ENCODE data around the gene BARX2.

The BARX2 gene

DNA sequence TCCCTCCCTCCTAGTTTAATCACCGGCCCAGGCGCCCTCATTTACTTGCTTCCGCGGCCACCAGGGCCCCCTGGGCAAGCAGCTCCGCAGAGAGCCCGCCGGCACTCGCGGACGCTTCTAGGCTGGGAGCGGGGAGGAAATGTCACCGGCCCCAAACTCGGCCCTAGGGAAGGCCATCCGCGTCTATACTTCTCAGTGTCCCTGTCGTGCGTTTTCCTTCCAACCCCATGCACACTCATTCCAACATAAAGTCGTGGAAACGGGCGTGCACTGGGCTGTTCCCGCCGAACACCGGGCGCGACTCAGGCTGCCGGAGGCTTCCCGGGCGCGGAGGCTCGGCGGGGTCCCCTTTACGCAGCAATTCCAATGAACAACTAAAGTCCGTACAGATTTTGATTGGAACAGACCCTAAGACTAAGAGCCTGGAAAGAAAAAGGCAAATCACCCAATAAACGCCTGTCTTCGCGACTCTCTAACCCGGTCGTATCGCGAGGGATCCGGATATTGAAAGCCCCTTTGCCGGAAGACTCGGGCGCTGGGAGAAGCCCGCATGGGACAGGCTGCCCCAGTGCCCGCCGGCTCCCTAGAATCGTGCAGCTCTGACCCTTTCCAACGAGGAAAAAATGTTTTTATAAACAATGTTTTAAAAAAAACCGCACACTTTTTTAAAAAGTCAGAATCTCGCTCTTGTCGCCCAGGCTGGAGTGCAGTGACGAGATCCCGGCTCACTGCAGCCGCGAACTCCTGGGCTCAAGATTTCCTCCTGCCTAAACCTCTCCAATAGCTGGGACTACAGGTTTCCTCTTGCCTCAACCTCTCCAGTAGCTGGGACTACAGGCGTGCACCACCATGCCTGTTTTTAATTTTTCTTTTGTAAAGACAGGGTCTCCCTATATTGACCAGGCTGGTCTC, 1.3 kb upstream of the BARX2 start:
- DNase-seq (ENCODE audit: low read depth, low spot score), result no peak

DNA sequence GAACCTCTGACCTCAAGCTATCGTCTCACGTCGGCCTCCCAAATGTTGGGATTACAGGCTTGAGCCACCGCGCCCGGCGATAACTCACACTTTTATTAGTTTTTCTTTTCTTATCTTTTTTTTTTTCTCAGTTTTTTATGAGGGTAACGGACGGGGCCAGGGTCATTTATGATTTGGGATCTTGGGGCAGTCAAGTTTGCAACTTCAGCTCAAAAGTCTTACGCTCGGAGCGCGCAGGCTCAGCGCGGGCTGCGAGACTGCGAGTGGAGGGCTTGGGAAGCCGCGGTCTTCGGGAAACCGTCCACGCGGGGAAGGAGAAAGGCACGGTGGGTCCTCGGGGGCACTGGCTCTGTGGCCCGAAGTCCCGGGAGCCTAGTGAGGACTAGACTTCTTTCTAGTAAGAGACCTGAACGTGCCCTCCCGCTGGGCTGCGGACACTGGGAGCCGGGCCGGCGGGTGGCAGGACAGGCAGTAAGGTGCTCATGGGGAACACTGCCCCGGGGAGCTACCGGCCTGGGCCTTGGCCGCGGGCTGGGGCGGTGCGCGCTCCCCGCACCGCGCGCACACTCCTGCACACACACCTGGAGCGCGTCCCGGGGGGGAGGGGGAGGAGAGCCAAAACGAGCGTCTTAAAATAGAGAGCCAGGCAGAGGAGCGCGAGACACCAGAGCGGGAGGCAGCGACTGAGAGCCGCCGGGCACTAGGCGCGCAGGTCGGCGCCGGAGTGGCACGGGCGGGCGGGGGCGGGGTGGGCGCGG, 476 bp upstream of the BARX2 start:
- DNase-seq (ENCODE audit: low read depth, low spot score), result no peak

DNA sequence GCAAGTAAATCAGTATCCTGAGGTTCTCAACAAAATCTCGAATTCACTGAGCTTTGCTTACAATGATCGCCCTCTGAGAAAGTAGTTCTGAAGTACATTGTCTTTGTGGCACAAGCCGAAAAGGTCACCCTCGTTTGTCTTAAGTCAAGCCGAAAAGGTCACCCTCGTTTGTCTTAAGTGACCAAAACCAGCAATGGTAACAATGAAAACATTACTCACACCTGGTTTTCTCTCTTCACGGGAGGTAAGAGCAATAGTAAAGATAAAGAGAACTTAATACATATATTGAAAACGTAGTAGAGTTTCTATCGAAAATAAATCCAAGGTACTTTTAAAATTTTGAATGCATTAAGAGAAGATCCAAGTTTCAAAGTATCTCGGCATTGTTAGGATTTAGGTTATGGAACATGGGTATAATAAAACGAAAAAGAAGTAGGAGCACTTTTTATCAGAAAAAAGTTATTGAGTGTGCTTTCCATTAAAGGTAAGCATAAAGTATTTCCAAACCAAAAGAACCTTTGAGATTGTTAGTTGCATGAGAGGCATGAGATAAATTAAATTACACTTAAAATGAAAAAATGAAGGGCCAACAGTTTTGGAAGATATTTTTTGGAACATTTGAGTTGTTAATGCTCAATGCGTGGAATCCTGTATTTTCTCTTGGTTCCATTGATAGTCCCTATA, 1.2 kb downstream of the BARX2 start:
- DNase-seq (ENCODE audit: low read depth, low spot score), result no peak

DNA sequence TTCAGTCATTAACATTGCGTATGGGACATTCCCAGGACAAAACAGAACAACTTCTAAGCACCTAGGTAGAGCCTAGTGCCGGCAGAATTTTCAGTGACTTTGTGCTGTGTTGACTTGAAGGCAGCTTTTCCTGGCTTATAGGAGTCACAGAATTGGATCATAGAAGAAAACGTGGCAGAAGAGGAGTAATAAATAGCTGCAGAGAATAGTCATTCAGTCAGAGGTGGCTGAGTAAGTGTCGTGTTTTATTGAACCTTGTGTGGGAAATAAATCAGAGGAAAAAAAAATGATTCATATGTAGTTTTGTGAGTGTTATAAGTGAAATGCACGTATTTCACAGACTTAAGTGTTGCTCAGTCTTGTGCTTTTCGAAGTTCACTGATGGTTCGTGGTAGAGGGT, 2.1 kb downstream of the BARX2 start:
- no peak for DNase-seq (ENCODE audit: low read depth, low spot score)

DNA sequence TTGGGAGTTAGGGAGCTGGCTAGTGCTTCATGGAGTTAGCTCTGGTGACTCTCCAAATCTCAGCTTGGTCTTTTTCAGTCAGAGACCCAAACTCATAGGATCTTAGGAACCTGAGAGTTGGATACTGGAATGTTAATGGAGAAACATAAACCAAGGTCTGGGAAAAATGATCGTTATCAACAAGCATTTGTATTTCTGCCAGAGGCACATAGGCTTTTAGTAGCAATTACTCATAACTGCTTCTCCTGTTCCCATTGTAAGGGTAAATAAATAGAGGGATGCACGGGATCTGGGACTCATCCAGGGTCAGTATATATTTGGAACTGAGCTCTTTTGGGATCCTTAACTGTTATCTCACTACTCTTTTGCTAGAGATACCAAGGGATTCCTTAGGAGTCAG, 4.8 kb downstream of the BARX2 start:
- no peak for DNase-seq (ENCODE audit: low read depth, low spot score)

DNA sequence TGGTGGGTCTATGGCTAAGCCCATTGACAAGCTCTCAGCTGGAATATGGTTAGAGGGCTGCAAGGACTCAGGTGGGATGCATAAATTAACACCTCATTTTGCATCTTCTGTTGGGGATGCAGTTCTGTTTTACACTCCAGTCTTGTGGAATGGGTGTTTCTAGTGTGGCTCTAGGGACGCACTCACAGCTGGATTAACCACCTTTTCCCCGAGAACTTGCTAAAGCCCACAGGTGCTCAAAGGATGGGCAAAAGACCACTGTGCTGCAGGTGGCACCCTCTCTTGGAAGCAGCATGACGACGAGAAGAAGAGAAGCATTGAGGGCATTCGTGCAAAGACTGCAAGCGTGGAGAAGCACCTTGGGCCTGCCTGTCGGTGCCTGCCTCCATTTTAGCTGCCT, 6.9 kb downstream of the BARX2 start:
- DNase-seq (ENCODE audit: low read depth, low spot score), result no peak

DNA sequence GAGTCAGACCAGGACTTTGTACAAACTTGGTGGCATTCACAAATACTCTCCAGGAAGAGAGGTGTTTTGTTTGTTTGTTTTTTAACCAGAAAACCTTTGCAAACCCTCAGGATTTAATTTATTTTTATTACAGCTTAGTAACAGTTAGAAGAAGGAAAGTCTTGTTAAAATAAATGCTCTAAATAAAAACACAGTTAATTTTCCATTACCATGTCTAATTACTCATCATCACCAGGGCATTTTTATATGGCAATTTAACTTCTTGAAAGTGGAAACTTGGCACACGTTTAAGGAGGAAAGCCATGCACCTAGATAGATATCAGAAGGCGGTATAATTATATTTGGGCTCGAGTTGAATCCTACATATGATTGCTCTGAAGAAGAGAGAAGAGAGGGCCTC, 7.4 kb downstream of the BARX2 start:
- no peak for DNase-seq (ENCODE audit: low read depth, low spot score)

DNA sequence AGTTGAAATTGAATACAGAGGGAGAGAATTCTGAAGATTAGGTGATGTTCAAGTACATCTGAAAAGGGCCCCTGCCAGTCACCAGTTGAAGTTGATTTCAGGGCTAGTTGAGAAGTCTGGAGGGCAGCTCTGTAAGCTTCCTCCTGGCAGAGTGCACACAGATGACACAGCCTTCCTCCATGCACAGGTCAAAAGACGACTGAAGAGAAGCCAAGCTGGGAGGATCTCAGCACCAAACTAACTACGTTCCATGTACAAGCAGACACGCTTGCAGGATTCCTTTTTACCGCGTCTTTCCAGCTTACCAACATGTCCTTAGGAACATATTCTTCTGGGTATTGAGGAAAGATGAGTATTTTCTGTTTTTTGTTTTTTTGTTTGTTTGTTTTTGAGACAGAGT, 7.9 kb downstream of the BARX2 start:
- no peak for DNase-seq (ENCODE audit: low read depth, low spot score)

DNA sequence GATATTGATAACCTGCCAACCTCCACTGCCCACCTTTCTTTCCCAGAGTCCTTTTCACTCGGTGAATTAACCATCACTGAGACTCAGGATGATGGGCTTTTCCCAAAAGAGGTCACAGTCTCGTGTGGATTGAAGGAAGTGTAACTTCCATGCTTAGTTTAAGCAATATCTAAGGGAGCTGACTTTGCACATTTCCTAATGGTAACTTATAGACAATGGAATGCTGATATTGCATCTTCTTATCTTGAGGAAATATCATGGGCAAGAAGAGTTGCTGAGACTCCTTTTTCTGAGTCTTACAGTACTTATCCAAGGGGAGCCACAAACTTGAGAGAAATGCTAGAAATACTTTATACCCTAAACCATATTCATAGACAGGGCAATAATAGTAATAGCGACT, 8.8 kb downstream of the BARX2 start:
- DNase-seq (ENCODE audit: low read depth, low spot score), result no peak

DNA sequence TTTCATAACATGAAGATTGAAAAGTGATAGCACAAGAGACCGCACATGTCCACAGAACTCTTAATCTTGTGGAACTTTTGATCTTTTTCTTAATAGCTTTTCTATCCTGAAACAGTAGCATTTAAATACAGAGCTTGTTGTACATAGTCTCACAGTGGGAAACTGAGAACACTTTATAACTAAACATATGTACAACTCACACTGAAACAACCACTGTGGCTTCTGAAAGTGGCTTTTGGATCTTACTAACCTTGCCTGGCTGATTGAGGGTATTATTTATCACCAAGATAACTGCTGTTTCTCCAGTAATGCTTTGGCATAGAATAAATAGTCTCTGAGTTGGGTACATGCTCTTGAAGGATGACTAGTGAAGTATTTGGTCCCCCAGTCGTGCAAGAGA, 10.2 kb downstream of the BARX2 start:
- DNase-seq (ENCODE audit: low read depth, low spot score), result no peak

DNA sequence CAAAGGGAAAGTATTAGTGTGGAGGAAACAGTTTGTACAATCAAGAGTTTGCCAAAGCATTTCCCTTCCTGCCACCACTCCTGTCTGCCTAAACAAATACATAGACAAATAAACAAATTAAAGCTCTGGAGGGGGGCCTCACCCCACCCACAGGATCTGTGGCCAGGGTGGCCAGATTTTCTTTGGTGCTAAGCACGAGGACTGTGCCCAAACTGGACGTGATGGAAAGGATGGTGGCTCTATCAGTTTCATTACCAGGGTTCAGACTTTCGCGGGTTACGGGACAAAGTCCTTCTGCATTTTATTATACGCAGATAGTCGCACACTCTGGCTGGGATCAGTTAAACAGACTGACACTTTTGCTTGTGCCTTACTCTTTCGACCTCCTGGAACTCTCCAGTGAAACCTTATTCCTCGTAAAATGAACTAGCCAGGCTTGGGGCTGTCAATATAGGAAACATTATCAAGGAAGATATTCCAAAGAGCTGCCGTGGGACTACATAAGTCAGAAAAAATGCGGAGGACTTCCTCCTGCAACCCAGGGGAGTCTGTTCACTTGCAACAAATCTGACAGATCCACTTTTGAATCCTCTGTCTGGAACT, 11.2 kb downstream of the BARX2 start:
- no peak for DNase-seq (ENCODE audit: low read depth, low spot score)

DNA sequence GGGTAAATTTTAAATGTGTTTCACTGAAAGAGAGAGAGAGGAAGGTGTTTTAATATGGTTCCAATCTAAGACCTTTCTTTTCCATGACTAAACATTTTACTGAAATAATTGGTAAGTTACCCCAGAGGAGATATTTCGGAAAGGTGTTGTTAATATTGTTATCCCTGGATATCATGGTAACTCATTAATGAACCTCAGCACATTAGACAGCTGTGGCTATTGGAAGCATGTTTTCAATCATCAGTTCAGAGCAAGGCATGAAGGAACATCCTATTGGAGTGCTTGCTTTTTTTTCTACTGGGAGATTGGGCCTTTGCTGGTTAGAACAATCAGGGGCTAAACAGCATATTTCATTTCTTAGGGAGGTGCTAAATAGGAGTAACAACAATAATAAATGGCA, 11.8 kb downstream of the BARX2 start:
- DNase-seq (ENCODE audit: low read depth, low spot score), result no peak

DNA sequence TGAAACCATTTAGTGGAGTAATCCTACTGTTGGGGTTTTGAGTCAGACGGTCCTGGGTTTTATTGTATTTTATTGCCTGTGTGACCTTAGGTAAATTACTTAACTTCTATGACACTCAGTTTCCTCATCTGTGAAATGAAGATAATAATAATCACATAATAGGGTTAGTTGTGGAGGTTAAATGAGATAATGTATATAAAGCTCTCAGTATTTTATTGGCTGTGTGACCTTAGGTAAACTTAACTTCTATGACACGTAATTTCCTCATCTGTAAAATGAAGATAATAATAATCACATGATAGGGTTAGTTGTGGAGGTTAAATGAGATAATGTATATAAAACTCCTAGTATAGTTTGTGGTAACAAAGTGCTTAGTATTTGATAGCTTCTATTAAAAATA, 13.2 kb downstream of the BARX2 start:
- no peak for DNase-seq (ENCODE audit: low read depth, low spot score)

DNA sequence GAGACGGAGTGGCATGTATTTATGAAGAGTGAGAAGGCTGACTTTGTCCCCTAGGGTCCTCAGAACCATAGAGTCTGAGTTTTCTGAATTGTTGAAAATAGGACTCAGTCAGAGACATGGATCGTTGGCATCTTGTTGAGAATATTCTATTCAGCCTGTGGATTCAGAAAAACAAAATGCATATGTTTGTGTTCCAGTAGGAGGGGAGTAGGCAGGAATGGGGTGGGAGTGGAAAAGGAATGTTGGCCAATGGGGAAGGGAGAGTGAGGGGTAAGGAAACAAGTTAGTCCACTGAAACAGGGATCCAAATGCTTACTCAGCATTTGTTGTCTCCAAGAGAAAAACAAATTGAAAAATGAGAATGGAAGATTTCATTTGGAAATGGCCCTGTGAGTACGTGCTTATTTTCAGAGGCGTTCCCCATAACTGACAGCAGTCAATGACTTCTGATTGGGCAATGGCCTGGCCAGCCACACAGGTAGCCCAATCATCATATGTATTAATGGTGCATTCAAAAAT, 14.7 kb downstream of the BARX2 start:
- no peak for DNase-seq (ENCODE audit: low read depth, low spot score)

DNA sequence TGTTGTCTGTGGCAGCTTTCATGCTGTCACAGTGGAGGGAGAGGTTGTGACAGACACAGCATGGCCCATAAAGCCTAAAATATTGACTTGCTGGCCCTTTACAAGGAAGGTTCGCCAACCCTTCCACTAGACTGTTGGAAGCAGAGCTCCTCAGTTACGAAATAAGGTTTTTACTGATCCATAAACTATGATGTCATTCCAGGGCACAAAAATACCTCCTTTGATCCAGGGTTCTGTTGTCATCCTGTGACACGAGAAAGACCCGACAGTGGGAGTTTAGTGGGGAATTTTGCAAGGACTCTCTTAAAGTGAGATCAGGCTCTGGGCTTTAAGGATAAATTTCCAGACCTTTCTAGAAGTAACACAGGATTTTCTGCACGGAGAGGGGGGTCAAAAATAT, 15.7 kb downstream of the BARX2 start:
- DNase-seq (ENCODE audit: low read depth, low spot score), result no peak

DNA sequence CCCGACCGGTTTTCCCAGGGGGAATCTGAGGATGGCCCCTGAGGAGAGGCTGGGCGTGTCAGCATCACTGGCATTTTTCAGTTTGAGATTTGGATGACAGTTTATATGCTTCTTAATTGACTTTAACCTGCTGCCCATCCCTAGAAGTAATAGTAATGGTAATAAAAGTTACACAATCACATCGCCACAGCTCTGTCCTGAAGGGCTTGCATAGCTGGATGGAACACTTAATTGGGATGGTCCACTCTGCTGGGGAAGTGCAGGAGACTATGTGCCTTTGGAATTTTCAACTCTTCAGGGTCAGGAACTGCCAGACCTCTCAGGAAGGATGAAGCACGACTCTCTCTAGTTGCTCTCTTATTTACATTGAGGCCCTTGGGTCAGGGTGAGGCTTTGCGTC, 16.2 kb downstream of the BARX2 start:
- DNase-seq (ENCODE audit: low read depth, low spot score), result no peak

DNA sequence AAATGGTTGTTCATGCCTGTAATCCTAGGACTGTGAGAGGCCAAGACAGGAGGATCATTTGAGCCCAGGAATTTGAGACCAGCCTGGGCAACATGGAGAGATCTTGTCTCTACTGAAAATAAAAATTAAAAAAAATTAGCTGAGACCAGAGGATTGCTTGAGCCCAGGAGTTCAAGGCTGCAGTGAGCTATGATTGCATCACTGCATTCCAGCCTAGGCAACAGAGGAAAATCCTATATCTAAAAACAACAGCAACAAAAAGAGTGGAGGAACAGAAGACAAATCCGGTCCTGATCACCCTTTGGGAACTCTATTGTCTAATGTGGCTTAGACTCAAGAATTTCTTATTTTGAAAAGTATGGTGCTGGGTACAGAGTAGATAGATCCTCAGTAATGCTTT, 17.3 kb downstream of the BARX2 start:
- no peak for DNase-seq (ENCODE audit: low read depth, low spot score)

DNA sequence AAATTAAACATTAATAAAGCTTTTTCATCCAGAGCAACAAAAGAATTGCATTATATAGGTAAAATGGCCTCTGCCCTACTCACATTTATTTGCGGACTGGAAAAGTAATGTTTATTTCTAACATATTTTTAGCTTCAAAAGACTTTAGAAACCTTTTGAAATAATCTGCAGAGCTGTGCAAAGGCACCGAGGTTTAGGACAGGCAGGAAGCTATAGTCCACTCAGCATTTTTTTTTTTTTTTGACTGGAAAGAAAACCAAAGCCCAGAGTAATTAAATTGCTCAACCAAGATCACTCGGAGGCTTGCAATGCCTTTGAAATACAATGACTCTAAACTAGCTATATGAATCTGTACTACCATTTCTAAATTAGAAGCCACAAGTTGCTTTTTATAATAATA, 19.1 kb downstream of the BARX2 start:
- DNase-seq (ENCODE audit: low read depth, low spot score), result no peak

DNA sequence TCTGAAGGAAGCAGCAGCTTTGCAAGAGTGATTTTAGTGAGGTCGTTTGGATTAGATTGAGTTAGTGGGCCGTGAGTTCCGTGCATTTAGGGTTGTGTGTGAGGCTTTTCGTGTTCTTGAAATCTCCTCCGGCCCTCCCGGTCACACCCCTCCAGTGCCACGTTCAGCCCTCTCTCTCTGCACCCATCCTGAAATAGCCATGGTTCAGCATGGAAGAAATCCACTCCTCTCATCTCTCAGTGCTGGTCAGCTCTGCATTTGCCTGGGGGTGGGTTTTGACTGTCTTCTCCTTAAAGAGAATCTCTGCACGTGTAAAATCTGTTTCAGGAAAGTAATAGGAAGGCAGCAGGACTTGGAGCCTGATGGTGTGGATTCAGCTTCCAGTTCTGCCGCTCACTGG, 19.8 kb downstream of the BARX2 start:
- DNase-seq (ENCODE audit: low read depth, low spot score), result no peak

DNA sequence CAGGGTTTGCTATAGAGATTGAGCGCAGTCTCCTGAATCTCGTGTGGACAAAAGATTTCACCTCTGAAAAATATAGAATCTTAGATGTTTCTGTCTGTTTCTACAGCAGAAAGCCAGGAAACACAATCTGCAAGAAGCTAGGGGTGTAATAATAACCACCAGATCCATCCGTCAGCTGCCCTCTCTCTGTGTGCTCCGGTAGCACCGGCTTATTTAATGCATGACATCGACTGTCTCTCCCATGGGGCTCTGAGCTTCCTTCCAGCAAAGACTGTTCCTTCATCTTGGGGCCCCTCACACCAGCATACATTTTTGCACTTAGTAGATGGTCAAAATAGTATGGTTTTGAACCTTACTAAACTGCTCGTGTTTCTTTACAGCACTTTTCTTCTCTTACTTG, 20.2 kb downstream of the BARX2 start:
- DNase-seq (ENCODE audit: low read depth, low spot score), result no peak

DNA sequence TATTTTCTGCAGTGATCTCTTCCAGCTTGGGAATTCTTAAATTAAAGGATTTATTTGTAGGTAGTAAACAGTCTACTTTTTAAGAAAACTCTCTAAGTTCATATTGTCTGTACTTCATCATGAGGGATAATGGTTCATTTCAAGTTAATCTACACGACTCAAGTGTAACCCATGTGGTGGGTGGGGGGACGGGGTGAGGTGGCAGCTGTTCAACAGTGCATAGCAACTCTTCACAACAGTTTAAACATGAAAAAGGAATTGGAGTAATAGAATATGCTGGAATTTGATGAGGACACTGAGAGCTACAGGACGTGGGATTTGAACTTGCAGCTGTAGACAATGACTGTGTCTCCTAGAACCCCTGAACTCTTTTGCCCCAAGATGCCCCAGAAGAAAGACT, 20.8 kb downstream of the BARX2 start:
- no peak for DNase-seq (ENCODE audit: low read depth, low spot score)
